ENCODE measurements around the gene NDP.

Gene NDP

GRCh38 chrX:43978226-43978625 lies 5.0 kb upstream of the NDP start:
- no peak overlapping the region for H4K8ac ChIP-seq (ENCODE audit: low read length)
- H3K27me3 ChIP-seq (ENCODE audit: control insufficient read depth in 1 of 2, insufficient read depth in 1 of 2, low read length in 2 of 2), result peaks cover 4 to 5% of the 10 kb centered on the region in 2 experiments
- H4K91ac ChIP-seq (ENCODE audit: low read length), result no peak overlapping the region
- no peak overlapping the region for H2AFZ ChIP-seq (ENCODE audit: low read depth, low read length)
- no peak overlapping the region for H3K4ac ChIP-seq (ENCODE audit: low read depth in 1 of 2, low read length in 2 of 2)
- H3K36me3 ChIP-seq (ENCODE audit: control insufficient read depth in 1 of 2, insufficient read depth in 2 of 2, low read depth in 1 of 2, low read length in 2 of 2), result no peaks in the 10 kb centered on the region
- no peak overlapping the region for H2BK15ac ChIP-seq (ENCODE audit: low read depth, poor library complexity, severe bottlenecking)
- no peak overlapping the region for H3K4me2 ChIP-seq (ENCODE audit: low read length, poor library complexity, severe bottlenecking)
- no peak overlapping the region for H3K18ac ChIP-seq (ENCODE audit: low read depth in 1 of 2, low read length in 2 of 2)
- H3K4me3 ChIP-seq (ENCODE audit: insufficient read depth in 1 of 2, low read depth in 1 of 2, low read length in 2 of 2), result no peak overlapping the region
- H2BK5ac ChIP-seq (ENCODE audit: low read depth, low read length, poor library complexity, severe bottlenecking), result no peak overlapping the region
- H2BK120ac ChIP-seq (ENCODE audit: low read depth, low read length), result no peak overlapping the region
- no peak overlapping the region for H2AK5ac ChIP-seq (ENCODE audit: low read length, severe bottlenecking)
- 89% methylated on average over 2 of the region's 3 CpGs for WGBS
- no peaks in the 10 kb centered on the region for H3K79me1 ChIP-seq (replicated peaks; ENCODE audit: low read length, poor library complexity, severe bottlenecking)
- no peak overlapping the region for H3K27ac ChIP-seq (ENCODE audit: low read length, poor library complexity, severe bottlenecking)
- no peaks in the 10 kb centered on the region for H3K4me1 ChIP-seq (ENCODE audit: control insufficient read depth, insufficient read depth, low read depth, low read length)
- no peaks in the 10 kb centered on the region for H3K9me3 ChIP-seq (ENCODE audit: control insufficient read depth, low read length)
- H2BK12ac ChIP-seq (ENCODE audit: low read length in 2 of 2), result no peak overlapping the region
- no peak overlapping the region for H3K14ac ChIP-seq (ENCODE audit: low read length in 2 of 2)
- no peak overlapping the region for H3K9ac ChIP-seq (ENCODE audit: low read length)
- H3K23ac ChIP-seq (ENCODE audit: low read length in 2 of 2), result no peak overlapping the region
- no peak for DNase-seq

- Histone ChIP-seq H3K23ac (ENCODE audit: low read length in 2 of 2) (no peak overlapping the region), H2BK15ac (ENCODE audit: low read depth, poor library complexity, severe bottlenecking) (no peak overlapping the region), H3K9ac (ENCODE audit: low read length) (no peak overlapping the region), H3K4me2 (ENCODE audit: low read length, poor library complexity, severe bottlenecking) (no peak overlapping the region), H2BK12ac (ENCODE audit: low read length in 2 of 2) (no peak overlapping the region), H3K79me1 (replicated peaks; ENCODE audit: low read length, poor library complexity, severe bottlenecking) (no peaks in the 10 kb centered on the region), H2AFZ (ENCODE audit: low read depth, low read length) (no peak overlapping the region), H4K91ac (ENCODE audit: low read length) (no peak overlapping the region), H3K4me1 (ENCODE audit: control insufficient read depth, insufficient read depth, low read depth, low read length) (no peaks in the 10 kb centered on the region), H3K18ac (ENCODE audit: low read depth in 1 of 2, low read length in 2 of 2) (no peak overlapping the region), H4K8ac (ENCODE audit: low read length) (no peak overlapping the region), H3K9me3 (ENCODE audit: control insufficient read depth, low read length) (no peaks in the 10 kb centered on the region), H3K4ac (ENCODE audit: low read depth in 1 of 2, low read length in 2 of 2) (no peak overlapping the region), H3K14ac (ENCODE audit: low read length in 2 of 2) (no peak overlapping the region), H2AK5ac (ENCODE audit: low read length, severe bottlenecking) (no peak overlapping the region), H3K36me3 (ENCODE audit: control insufficient read depth in 1 of 2, insufficient read depth in 2 of 2, low read depth in 1 of 2, low read length in 2 of 2) (no peaks in the 10 kb centered on the region), H3K27me3 (ENCODE audit: control insufficient read depth in 1 of 2, insufficient read depth in 1 of 2, low read length in 2 of 2) (peaks cover 5 to 23% of the 10 kb centered on the region in 2 experiments), H2BK5ac (ENCODE audit: low read depth, low read length, poor library complexity, severe bottlenecking) (no peak overlapping the region), H2BK120ac (ENCODE audit: low read depth, low read length) (no peak overlapping the region), H3K4me3 (ENCODE audit: insufficient read depth in 1 of 2, low read depth in 1 of 2, low read length in 2 of 2) (no peak overlapping the region), H3K27ac (ENCODE audit: low read length, poor library complexity, severe bottlenecking) (no peak overlapping the region)
- DNase-seq, result no peak
Measured at GRCh38 chrX:43976205-43976604, 3.0 kb upstream of the NDP start.

GRCh38 chrX:43975796-43976195 lies 2.6 kb upstream of the NDP start:
- Histone ChIP-seq H3K9ac (ENCODE audit: low read length) (no peak overlapping the region), H2AK5ac (ENCODE audit: low read length, severe bottlenecking) (no peak overlapping the region), H3K4me1 (ENCODE audit: control insufficient read depth, insufficient read depth, low read depth, low read length) (no peaks in the 10 kb centered on the region), H2BK120ac (ENCODE audit: low read depth, low read length) (no peak overlapping the region), H3K27ac (ENCODE audit: low read length, poor library complexity, severe bottlenecking) (no peak overlapping the region), H2BK15ac (ENCODE audit: low read depth, poor library complexity, severe bottlenecking) (no peak overlapping the region), H3K14ac (ENCODE audit: low read length in 2 of 2) (no peak overlapping the region), H3K18ac (ENCODE audit: low read depth in 1 of 2, low read length in 2 of 2) (no peak overlapping the region), H2BK5ac (ENCODE audit: low read depth, low read length, poor library complexity, severe bottlenecking) (no peak overlapping the region), H3K4me2 (ENCODE audit: low read length, poor library complexity, severe bottlenecking) (no peak overlapping the region), H3K27me3 (ENCODE audit: control insufficient read depth in 1 of 2, insufficient read depth in 1 of 2, low read length in 2 of 2) (peaks cover 5 to 23% of the 10 kb centered on the region in 2 experiments), H3K9me3 (ENCODE audit: control insufficient read depth, low read length) (no peaks in the 10 kb centered on the region), H2BK12ac (ENCODE audit: low read length in 2 of 2) (no peak overlapping the region), H3K23ac (ENCODE audit: low read length in 2 of 2) (no peak overlapping the region), H4K91ac (ENCODE audit: low read length) (no peak overlapping the region), H3K4ac (ENCODE audit: low read depth in 1 of 2, low read length in 2 of 2) (no peak overlapping the region), H2AFZ (ENCODE audit: low read depth, low read length) (no peak overlapping the region), H3K4me3 (ENCODE audit: insufficient read depth in 1 of 2, low read depth in 1 of 2, low read length in 2 of 2) (no peak overlapping the region), H3K79me1 (replicated peaks; ENCODE audit: low read length, poor library complexity, severe bottlenecking) (no peaks in the 10 kb centered on the region), H4K8ac (ENCODE audit: low read length) (no peak overlapping the region), H3K36me3 (ENCODE audit: control insufficient read depth in 1 of 2, insufficient read depth in 2 of 2, low read depth in 1 of 2, low read length in 2 of 2) (no peaks in the 10 kb centered on the region)
- DNase-seq, result no peak
- 93% methylated on average over 2 of the region's 5 CpGs for WGBS

GRCh38 chrX:43974741-43975465 lies 1.7 kb upstream of the NDP start:
- H3K18ac ChIP-seq (ENCODE audit: low read depth in 1 of 2, low read length in 2 of 2), result no peak overlapping the region
- H3K4me2 ChIP-seq (ENCODE audit: low read length, poor library complexity, severe bottlenecking), result no peak overlapping the region
- no peak overlapping the region for H3K4me3 ChIP-seq (ENCODE audit: insufficient read depth in 1 of 2, low read depth in 1 of 2, low read length in 2 of 2)
- H3K79me1 ChIP-seq (replicated peaks; ENCODE audit: low read length, poor library complexity, severe bottlenecking), result no peaks in the 10 kb centered on the region
- no peak overlapping the region for H3K23ac ChIP-seq (ENCODE audit: low read length in 2 of 2)
- DNase-seq, result no peak
- no peak overlapping the region for H2BK12ac ChIP-seq (ENCODE audit: low read length in 2 of 2)
- no peak overlapping the region for H3K27ac ChIP-seq (ENCODE audit: low read length, poor library complexity, severe bottlenecking)
- no peak overlapping the region for H3K4ac ChIP-seq (ENCODE audit: low read depth in 1 of 2, low read length in 2 of 2)
- no peaks in the 10 kb centered on the region for H3K4me1 ChIP-seq (ENCODE audit: control insufficient read depth, insufficient read depth, low read depth, low read length)
- peaks cover 5 to 24% of the 10 kb centered on the region in 2 experiments for H3K27me3 ChIP-seq (ENCODE audit: control insufficient read depth in 1 of 2, insufficient read depth in 1 of 2, low read length in 2 of 2)
- no peak overlapping the region for H2BK5ac ChIP-seq (ENCODE audit: low read depth, low read length, poor library complexity, severe bottlenecking)
- H4K8ac ChIP-seq (ENCODE audit: low read length), result no peak overlapping the region
- H3K36me3 ChIP-seq (ENCODE audit: control insufficient read depth in 1 of 2, insufficient read depth in 2 of 2, low read depth in 1 of 2, low read length in 2 of 2), result no peaks in the 10 kb centered on the region
- no peak overlapping the region for H3K9ac ChIP-seq (ENCODE audit: low read length)
- H2AK5ac ChIP-seq (ENCODE audit: low read length, severe bottlenecking), result no peak overlapping the region
- 98% methylated on average over 6 of the region's 6 CpGs for WGBS
- no peak overlapping the region for H4K91ac ChIP-seq (ENCODE audit: low read length)
- no peak overlapping the region for H3K14ac ChIP-seq (ENCODE audit: low read length in 2 of 2)
- H3K9me3 ChIP-seq (ENCODE audit: control insufficient read depth, low read length), result no peaks in the 10 kb centered on the region
- H2BK120ac ChIP-seq (ENCODE audit: low read depth, low read length), result no peak overlapping the region
- no peak overlapping the region for H2AFZ ChIP-seq (ENCODE audit: low read depth, low read length)
- no peak overlapping the region for H2BK15ac ChIP-seq (ENCODE audit: low read depth, poor library complexity, severe bottlenecking)
